Upper lobe of left lung (tissue), 4 donors: ENCODE data around the gene ANKZF1.

Source experiments
- CTCF ChIP-seq, 6 experiments: fragments of 450-650 bp in 4 of 6; fragments of 200-600 bp in 2 of 6; sonication (generic) in 2 of 6; IDR thresholded peaks; one replicate each; pipeline ENCODE4 v1.5.1; 2016 to 2019; ENCODE audit warnings: antibody characterized with exemption in 6 of 6
- EP300 ChIP-seq, 4 donors: sonication (generic); formaldehyde crosslinking; IDR thresholded peaks; one replicate each; pipeline ENCODE4 v1.5.1; 2017; ENCODE audit warnings: antibody characterized with exemption in 4 of 4, control low read depth in 2 of 4
- POLR2A ChIP-seq, 4 donors: fragments of 450-650 bp; IDR thresholded peaks; one replicate each; pipeline ENCODE4 v1.5.1; 2016 to 2017; ENCODE audit warnings: antibody characterized with exemption in 4 of 4, mild to moderate bottlenecking in 2 of 4
- POLR2AphosphoS5 ChIP-seq, 2 donors: sonication (generic); formaldehyde crosslinking; IDR thresholded peaks; one replicate each; pipeline ENCODE4 v1.5.1; 2017; ENCODE audit warnings: antibody characterized with exemption in 2 of 2

GRCh38 chr2:219284501-219285372 lies 55.1 kb downstream of the ANKZF1 start:
- TF ChIP-seq CTCF (IDR thresholded peaks at IDR 0.05): no peak
- TF ChIP-seq POLR2AphosphoS5 (IDR thresholded peaks at IDR 0.05): no peak
- TF ChIP-seq POLR2A (IDR thresholded peaks at IDR 0.05): no peak
- no peak for TF ChIP-seq EP300 (IDR thresholded peaks at IDR 0.05)
